LNCAP (cell line): ENCODE data around the gene OGT.

Source experiments
- TF ChIP-seq, protein P1 (sequence below): fragments of 450-650 bp; IDR thresholded peaks from 2 replicates; pipeline ENCODE4 v1.5.1; 2017; ENCODE audit warnings: mild to moderate bottlenecking

The OGT gene

DNA sequence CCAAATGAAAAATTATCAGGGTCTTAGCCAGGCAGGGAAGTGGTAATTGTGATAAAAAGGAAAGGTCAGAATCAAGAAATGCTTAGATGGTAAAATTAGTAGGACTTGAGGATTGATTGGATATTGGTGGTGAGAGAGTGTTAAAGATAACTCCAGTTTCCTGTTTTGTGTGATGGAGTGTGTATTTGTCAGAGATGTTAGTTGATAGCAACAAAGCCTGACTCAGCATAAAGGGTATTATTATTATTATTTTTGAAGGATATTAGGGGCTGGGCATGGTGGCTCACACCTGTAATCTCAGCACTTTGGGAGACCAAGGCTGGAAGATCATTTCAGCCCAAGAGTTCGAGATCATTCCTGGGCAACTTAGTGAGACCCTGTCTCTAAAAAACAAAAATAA, 23.6 kb upstream of the OGT start:
- TF ChIP-seq, protein P1, sequence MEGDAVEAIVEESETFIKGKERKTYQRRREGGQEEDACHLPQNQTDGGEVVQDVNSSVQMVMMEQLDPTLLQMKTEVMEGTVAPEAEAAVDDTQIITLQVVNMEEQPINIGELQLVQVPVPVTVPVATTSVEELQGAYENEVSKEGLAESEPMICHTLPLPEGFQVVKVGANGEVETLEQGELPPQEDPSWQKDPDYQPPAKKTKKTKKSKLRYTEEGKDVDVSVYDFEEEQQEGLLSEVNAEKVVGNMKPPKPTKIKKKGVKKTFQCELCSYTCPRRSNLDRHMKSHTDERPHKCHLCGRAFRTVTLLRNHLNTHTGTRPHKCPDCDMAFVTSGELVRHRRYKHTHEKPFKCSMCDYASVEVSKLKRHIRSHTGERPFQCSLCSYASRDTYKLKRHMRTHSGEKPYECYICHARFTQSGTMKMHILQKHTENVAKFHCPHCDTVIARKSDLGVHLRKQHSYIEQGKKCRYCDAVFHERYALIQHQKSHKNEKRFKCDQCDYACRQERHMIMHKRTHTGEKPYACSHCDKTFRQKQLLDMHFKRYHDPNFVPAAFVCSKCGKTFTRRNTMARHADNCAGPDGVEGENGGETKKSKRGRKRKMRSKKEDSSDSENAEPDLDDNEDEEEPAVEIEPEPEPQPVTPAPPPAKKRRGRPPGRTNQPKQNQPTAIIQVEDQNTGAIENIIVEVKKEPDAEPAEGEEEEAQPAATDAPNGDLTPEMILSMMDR: no peak

DNA sequence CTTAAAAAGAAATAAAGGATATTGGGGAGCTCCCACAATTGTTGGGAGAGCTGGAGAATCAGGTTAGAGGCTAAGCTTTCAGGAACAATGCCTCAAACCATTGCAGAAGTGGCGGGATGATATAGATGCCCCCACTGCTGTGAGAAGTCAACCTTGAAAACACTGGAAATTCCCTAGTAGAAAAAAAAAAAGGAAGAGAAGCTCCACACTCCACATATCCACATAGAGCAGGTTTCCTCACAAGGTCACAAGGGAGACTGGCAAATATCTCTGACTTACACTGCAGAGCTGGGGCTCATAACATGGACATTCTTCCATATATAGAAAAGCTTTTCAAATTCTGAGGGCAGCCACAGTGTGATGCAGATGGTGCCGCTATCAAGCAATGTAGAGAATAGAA, 22.7 kb upstream of the OGT start:
- TF ChIP-seq, protein P1: no peak

DNA sequence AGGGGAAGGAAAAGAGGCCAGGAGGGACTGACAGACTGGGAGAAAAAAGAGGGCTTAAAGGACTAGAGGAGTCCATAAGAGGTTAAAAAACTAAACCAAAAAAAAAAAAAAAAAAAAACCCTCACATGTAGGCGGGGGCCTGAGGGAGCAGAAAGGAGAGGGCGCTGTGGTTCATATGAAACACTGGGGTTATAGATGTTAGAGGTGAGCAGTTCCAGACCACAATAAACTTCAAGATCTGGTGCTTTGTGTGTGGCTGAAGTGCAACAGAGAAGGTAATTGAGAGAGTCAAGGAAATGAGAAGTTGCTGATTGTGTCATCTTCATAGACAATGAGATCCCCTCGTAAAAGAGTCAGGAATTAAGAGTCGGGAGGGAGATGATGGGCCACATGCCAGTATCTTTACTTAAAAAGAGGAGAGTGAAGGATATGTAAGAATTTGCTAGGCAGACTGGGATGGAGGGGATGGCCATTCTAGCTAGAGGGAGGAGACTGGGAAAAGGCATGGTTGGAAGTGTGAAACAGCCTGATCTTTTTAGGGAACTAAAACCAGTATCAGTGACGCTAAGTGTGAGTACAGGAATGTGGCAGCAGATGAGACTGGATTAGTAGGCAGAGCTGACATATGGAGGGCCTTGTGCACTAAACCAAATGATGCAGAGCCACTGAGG, 18.4 kb upstream of the OGT start:
- TF ChIP-seq, protein P1: no peak

DNA sequence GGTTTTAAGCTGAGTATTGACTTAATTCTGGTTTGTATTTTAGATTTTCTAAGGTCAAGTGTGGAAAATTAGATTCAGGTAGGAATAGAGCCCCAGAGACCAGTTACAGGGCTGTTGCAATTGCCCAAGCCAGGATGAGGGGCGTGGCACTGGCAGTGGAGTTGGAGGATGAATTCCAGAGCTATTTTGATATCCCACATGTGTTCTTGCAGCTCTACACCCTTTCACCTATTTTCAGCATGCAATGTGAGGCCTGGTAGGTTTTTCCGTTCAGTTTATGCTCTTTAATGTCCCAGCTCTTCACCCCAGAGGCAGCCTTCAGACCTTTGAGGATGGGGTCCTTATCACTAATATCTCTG, 17.9 kb upstream of the OGT start:
- TF ChIP-seq, protein P1: no peak

DNA sequence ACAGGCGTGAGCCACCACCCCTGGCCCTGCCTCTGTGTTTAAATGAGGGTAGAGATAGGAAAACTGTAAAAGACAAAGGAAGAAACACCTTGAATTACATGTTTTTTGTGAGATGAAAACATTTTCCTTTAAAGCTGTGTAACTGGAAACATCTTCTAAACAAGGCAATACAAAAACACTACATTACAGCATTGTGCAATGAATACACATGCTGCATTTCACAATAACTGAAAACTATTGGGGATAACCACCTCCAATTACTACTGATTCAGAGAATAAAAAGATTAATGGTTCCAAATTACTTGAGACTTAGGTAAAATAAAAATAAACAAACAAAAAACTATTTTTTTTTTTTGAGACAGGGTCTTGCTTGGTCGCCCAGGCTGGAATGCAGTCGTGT, 7.6 kb upstream of the OGT start:
- TF ChIP-seq, protein P1: no peak

DNA sequence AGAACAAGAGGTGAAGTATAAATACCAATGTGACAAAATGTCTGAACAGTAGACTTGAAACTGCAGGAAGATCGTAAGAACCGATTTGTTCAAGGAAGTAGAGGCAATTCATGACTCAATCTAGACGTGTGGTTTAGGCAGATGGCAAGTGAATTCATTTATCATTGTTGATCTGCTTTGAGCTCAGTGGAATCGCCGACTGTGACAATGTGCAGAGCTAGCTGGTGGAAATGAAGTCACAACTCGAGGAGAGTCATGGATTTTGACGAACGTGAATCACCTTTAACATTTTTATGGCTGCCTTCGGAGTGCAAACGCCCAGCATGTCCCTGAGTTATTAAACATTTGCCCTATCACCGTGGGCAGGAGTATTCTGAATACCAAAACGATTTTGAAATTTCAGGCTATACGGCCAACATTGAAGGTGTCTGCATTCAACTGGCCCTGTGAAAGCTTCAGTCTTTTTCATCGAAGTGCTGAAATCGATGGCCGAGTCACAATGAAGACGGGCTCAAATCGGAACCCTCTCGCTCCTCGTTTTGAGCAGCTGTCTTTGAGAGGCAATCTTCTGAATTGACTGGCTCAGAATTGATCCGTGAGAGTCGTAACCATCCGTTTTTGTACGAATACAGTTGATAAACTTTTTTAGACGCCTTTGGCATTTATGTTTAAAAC, 689 bp upstream of the OGT start:
- TF ChIP-seq, protein P1: no peak

DNA sequence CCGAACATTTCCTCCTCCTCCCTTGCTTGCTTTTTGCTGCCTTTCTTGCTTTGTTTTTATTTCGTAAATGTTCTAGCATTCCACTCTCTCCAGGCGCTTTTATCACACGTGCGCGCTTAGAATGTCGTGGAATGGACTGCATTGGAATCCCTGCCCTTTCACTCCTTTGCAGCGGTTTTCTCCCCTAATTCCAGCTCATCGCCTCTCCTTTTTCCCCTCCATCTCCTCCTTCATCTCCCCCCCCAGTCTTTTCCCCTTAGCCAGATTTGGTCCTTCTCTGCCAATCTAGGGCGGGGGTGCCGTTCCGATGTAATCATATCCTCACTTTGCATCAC, 579 bp downstream of the OGT start:
- TF ChIP-seq, protein P1: no peak
